HCT116 (cell line): ENCODE measurements around the gene RGS7. TPM values are rescaled to one million over a fixed set of nuclear protein-coding genes. Genes with fewer than 3 reads are reported as not detected.

Experiments used
- ATAC-seq: fragments of 200-7000 bp; cut with Tn5 transposase; 2 replicates; pipeline ENCODE4 v1.9.1; 2020; ENCODE audit warnings: mild to moderate bottlenecking, moderate library complexity
- BruUV-seq: library from RNA; stranded (reverse); fragments of 400-500 nt; replicated peaks from 2 replicates; lab custom pipeline; 2021; lab: Mats Ljungman, UMichigan
- CTCF ChIA-PET: fragments of 300-600 bp; sonication (Branson Sonifier 250); formaldehyde crosslinking; loops from one replicate; lab custom pipeline; 2021; ENCODE audit warnings: antibody characterized with exemption; lab: Charles Lee
- POLR2A ChIA-PET: fragments of 300-600, 350-600 bp; sonication (Branson Sonifier 250); formaldehyde crosslinking; loops from one replicate; lab custom pipeline; 2021; ENCODE audit warnings: antibody characterized with exemption; lab: Charles Lee
- RAD21 ChIA-PET, 2 experiments: fragments of 300-600 bp; sonication (Branson Sonifier 250); formaldehyde crosslinking; loops; one replicate each; lab custom pipeline; 2023; ENCODE audit warnings: low total read pairs in 2 of 2; ENCODE audit not compliant: uncharacterized antibody in 2 of 2, unreplicated experiment in 2 of 2, low non-redundant PET in 1 of 2; lab: Charles Lee
- DNase-seq: peaks from one replicate; pipeline ENCODE4 v3.0.0-alpha.2; 2010; ENCODE audit warnings: low read depth, low spot score
- H2AFZ ChIP-seq: fragments of 200-600 bp; shearing (Covaris generic), sonication (generic); 2 replicates; pipeline ENCODE4 v1.6.1; 2017; ENCODE audit warnings: low read depth, mixed run types, mixed read lengths, antibody characterized with exemption, low read length; ENCODE audit not compliant: poor library complexity, severe bottlenecking
- H3K27ac ChIP-seq: 2 replicates; pipeline ENCODE4 v1.5.1; 2012; ENCODE audit warnings: low read depth, low read length
- H3K27me3 ChIP-seq: fragments of 200-600 bp; sonication (generic); 2 replicates; pipeline ENCODE4 v1.6.1; 2016; ENCODE audit warnings: mixed run types, low read length, mixed read lengths; ENCODE audit not compliant: insufficient read depth
- H3K36me3 ChIP-seq, 2 experiments: fragments of 200-500 bp in 1 of 2; fragments of 200-600 bp in 1 of 2; sonication (Bioruptor generic) in 1 of 2; sonication (generic) in 1 of 2; 2 replicates each; pipeline versions ENCODE4 v1.5.1 to v1.6.1; 2014 to 2016; ENCODE audit warnings: low read length in 2 of 2, inconsistent platforms in 1 of 2, mixed read lengths in 1 of 2, mixed run types in 1 of 2; ENCODE audit not compliant: insufficient read depth in 2 of 2, control insufficient read depth in 1 of 2
- H3K4me1 ChIP-seq, 2 experiments: fragments of 200-600 bp in 1 of 2; sonication (generic) in 1 of 2; 2 replicates each; pipeline versions ENCODE4 v1.5.1 to v1.6.1; 2012 to 2017; ENCODE audit warnings: low read length in 2 of 2, inconsistent platforms in 1 of 2, mild to moderate bottlenecking in 1 of 2, mixed read lengths in 1 of 2, mixed run types in 1 of 2, moderate library complexity in 1 of 2; ENCODE audit not compliant: insufficient read depth in 2 of 2, control insufficient read depth in 1 of 2
- H3K4me2 ChIP-seq: fragments of 200-600 bp; sonication (generic); 2 replicates; pipeline ENCODE4 v1.6.1; 2017; ENCODE audit warnings: mixed run types, low read length, mixed read lengths
- H3K4me3 ChIP-seq, 2 experiments: fragments of 200-600 bp in 1 of 2; sonication (generic) in 1 of 2; replicated peaks in 1 of 2; 2 replicates each; pipeline ENCODE4 v1.5.1; 2011 to 2016; ENCODE audit warnings: low read length in 2 of 2, control low read depth in 1 of 2, low read depth in 1 of 2, mild to moderate bottlenecking in 1 of 2, mixed read lengths in 1 of 2, mixed run types in 1 of 2
- H3K79me2 ChIP-seq: fragments of 200-600 bp; sonication (generic); 2 replicates; pipeline ENCODE4 v1.6.1; 2017; ENCODE audit warnings: mild to moderate bottlenecking, mixed run types, low read length, moderate library complexity, mixed read lengths; ENCODE audit not compliant: insufficient read depth
- H3K9ac ChIP-seq: fragments of 200-600 bp; sonication (generic); 2 replicates; pipeline ENCODE4 v1.6.1; 2016; ENCODE audit warnings: low read length, mixed read lengths
- H3K9me2 ChIP-seq: fragments of 200-600 bp; sonication (generic), shearing (Covaris generic); 2 replicates; pipeline ENCODE4 v1.6.1; 2017; ENCODE audit warnings: mixed run types, mild to moderate bottlenecking, moderate library complexity; ENCODE audit not compliant: insufficient read depth
- H3K9me3 ChIP-seq, 2 experiments: fragments of 200-500 bp in 1 of 2; fragments of 200-600 bp in 1 of 2; sonication (Bioruptor generic) in 1 of 2; sonication (generic) in 1 of 2; 2 replicates each; pipeline ENCODE4 v1.6.1; 2014 to 2017; ENCODE audit warnings: low read length in 2 of 2, mixed read lengths in 2 of 2, inconsistent platforms in 1 of 2, low read depth in 1 of 2, mild to moderate bottlenecking in 1 of 2, mixed run types in 1 of 2, moderate library complexity in 1 of 2; ENCODE audit not compliant: control insufficient read depth in 1 of 2, insufficient read depth in 1 of 2
- H4K20me1 ChIP-seq: fragments of 200-600 bp; sonication (generic), shearing (Covaris generic); 2 replicates; pipeline ENCODE4 v1.6.1; 2017; ENCODE audit warnings: mixed run types, mild to moderate bottlenecking, moderate library complexity; ENCODE audit not compliant: insufficient read depth
- EGR1 ChIP-seq: IDR thresholded peaks from 2 replicates; pipeline ENCODE4 v1.6.1; 2012; ENCODE audit warnings: low read depth
- EZH2 ChIP-seq: fragments of 200-600 bp; sonication (generic); IDR thresholded peaks from 2 replicates; pipeline ENCODE4 v1.6.1; 2017; ENCODE audit warnings: antibody characterized with exemption, mixed run types
- JUND ChIP-seq: IDR thresholded peaks from 2 replicates; pipeline ENCODE4 v1.6.1; 2012
- POLR2AphosphoS5 ChIP-seq: IDR thresholded peaks from 2 replicates; pipeline ENCODE4 v1.6.1; 2011; ENCODE audit warnings: mild to moderate bottlenecking, low read depth, low read length, moderate library complexity
- intact Hi-C: fragments of 100-400 bp; cut with micrococcal nuclease; formaldehyde crosslinking; loops from 2 replicates; pipeline ENCODE4 v1.10.0; 2022
- total RNA-seq: library from RNA; stranded (reverse); gene quantifications from one replicate; pipeline ENCODE4 v1.2.1, GENCODE V29; 2021; ENCODE audit not compliant: unreplicated experiment
- TF ChIP-seq, protein P1 (sequence below), 3 experiments: fragments of 200-600 bp in 1 of 3; sonication (generic) in 1 of 3; IDR thresholded peaks in 2 of 3; conservative IDR thresholded peaks in 1 of 3; 2 replicates each; pipeline ENCODE4 v1.5.1; 2012 to 2017; ENCODE audit warnings: low read depth in 2 of 3, low read length in 2 of 3, antibody characterized with exemption in 1 of 3, borderline replicate concordance in 1 of 3, control low read depth in 1 of 3, mild to moderate bottlenecking in 1 of 3, mixed read lengths in 1 of 3, mixed run types in 1 of 3, moderate library complexity in 1 of 3; ENCODE audit not compliant: insufficient read depth in 1 of 3
- TF ChIP-seq, protein P2 (sequence below): IDR thresholded peaks from 2 replicates; pipeline ENCODE4 v1.6.1; 2012
- TF ChIP-seq, protein P3 (sequence below): IDR thresholded peaks from 2 replicates; pipeline ENCODE4 v1.6.1; 2011; ENCODE audit warnings: mild to moderate bottlenecking, low read length, moderate library complexity; ENCODE audit not compliant: insufficient replicate concordance; ENCODE audit errors: extremely low read depth

RGS7 gene
- total RNA-seq, 1 experiment from 2014 or later: not detected

- TF ChIP-seq EGR1: no peak
These were observed 259.5 kb downstream of the RGS7 start (continued) for GRCh38 chr1:241097479-241097878.

DNA sequence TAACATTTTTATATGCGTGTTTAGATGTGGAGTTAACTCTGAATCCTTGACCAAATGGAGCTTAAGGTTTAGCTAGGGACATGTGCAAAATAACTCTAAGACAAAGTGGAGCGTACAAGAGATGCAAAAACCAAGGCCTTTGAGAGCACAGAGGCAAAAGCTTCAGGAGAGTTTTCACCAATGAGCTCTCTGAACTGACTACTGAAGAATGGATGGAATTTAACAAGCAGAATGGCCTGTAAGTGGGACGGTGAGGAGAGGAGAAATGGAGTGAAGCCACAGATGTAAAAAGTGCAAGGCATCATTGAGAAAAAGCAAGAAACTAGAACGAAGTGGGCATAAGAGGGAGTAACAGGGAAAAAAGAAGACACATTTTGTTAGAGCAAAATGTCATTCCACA lies 260.0 kb downstream of the RGS7 start:
- RAD21 ChIA-PET: no interaction called here
- no peaks in the 10 kb centered on the region for H3K9me2 ChIP-seq
- no peaks in the 10 kb centered on the region for H3K27me3 ChIP-seq
- BruUV-seq: no TSS peak
- POLR2A ChIA-PET: no interaction called here
- H3K9ac ChIP-seq: no peak overlapping the region
- no peaks in the 10 kb centered on the region for H4K20me1 ChIP-seq
- ATAC-seq: no peak
- no peaks in the 10 kb centered on the region for H3K4me1 ChIP-seq
- H2AFZ ChIP-seq: no peak overlapping the region
- no peaks in the 10 kb centered on the region for H3K36me3 ChIP-seq
- H3K9me3 ChIP-seq: peaks cover 0 to 8% of the 10 kb centered on the region in 2 experiments; a peak in 2 of 4 replicates
- H3K4me3 ChIP-seq: no peak overlapping the region
- TF ChIP-seq, protein P1, sequence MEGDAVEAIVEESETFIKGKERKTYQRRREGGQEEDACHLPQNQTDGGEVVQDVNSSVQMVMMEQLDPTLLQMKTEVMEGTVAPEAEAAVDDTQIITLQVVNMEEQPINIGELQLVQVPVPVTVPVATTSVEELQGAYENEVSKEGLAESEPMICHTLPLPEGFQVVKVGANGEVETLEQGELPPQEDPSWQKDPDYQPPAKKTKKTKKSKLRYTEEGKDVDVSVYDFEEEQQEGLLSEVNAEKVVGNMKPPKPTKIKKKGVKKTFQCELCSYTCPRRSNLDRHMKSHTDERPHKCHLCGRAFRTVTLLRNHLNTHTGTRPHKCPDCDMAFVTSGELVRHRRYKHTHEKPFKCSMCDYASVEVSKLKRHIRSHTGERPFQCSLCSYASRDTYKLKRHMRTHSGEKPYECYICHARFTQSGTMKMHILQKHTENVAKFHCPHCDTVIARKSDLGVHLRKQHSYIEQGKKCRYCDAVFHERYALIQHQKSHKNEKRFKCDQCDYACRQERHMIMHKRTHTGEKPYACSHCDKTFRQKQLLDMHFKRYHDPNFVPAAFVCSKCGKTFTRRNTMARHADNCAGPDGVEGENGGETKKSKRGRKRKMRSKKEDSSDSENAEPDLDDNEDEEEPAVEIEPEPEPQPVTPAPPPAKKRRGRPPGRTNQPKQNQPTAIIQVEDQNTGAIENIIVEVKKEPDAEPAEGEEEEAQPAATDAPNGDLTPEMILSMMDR (IDR thresholded peaks at IDR 0.05 in 2 of 3, conservative IDR thresholded peaks at IDR 0.05 in 1 of 3; ENCODE audit: borderline replicate concordance in 1 of 3, insufficient read depth in 1 of 3, low read depth in 2 of 3, low read length in 2 of 3): no peak
- TF ChIP-seq, protein P2, sequence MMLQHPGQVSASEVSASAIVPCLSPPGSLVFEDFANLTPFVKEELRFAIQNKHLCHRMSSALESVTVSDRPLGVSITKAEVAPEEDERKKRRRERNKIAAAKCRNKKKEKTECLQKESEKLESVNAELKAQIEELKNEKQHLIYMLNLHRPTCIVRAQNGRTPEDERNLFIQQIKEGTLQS: no peak
- TF ChIP-seq POLR2AphosphoS5: no peak
- TF ChIP-seq, protein P3, sequence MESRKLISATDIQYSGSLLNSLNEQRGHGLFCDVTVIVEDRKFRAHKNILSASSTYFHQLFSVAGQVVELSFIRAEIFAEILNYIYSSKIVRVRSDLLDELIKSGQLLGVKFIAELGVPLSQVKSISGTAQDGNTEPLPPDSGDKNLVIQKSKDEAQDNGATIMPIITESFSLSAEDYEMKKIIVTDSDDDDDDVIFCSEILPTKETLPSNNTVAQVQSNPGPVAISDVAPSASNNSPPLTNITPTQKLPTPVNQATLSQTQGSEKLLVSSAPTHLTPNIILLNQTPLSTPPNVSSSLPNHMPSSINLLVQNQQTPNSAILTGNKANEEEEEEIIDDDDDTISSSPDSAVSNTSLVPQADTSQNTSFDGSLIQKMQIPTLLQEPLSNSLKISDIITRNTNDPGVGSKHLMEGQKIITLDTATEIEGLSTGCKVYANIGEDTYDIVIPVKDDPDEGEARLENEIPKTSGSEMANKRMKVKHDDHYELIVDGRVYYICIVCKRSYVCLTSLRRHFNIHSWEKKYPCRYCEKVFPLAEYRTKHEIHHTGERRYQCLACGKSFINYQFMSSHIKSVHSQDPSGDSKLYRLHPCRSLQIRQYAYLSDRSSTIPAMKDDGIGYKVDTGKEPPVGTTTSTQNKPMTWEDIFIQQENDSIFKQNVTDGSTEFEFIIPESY: no peak
- no peak for TF ChIP-seq EZH2
- TF ChIP-seq JUND: no peak
- H3K27ac ChIP-seq: no peak overlapping the region
- intact Hi-C loops: no loop called here
- DNase-seq: no peak
- H3K79me2 ChIP-seq: no peaks in the 10 kb centered on the region
- CTCF ChIA-PET: no interaction called here
- no peak overlapping the region for H3K4me2 ChIP-seq
